AG04449 (cell line): Measurements from ENCODE around the gene WDR48.

Experiments
- CTCF ChIA-PET: fragments of 350-600 bp; formaldehyde crosslinking; extraction: SDS; loops from one replicate; lab custom pipeline; 2021; ENCODE audit warnings: antibody characterized with exemption; lab: Yijun Ruan, JAX
- POLR2A ChIA-PET: fragments of 400-600, 350-600 bp; formaldehyde crosslinking; extraction: SDS; loops from one replicate; lab custom pipeline; 2020; ENCODE audit warnings: antibody characterized with exemption, inconsistent platforms; lab: Yijun Ruan, JAX
- DNase-seq: peaks from one replicate; pipeline ENCODE4 v3.0.0-alpha.2; 2010; ENCODE audit warnings: low read depth, low spot score
- H3K4me3 ChIP-seq: 2 replicates; pipeline ENCODE4 v1.5.1; 2011; ENCODE audit warnings: low read depth, mild to moderate bottlenecking, control low read depth, low read length
- TF ChIP-seq, protein P1 (sequence below): IDR thresholded peaks from one replicate; pipeline ENCODE4 v1.5.1; 2011; ENCODE audit warnings: mild to moderate bottlenecking, moderate library complexity, low read length, control low read depth, inconsistent platforms; ENCODE audit not compliant: insufficient read depth; ENCODE audit errors: missing control alignments

WDR48 gene

DNA sequence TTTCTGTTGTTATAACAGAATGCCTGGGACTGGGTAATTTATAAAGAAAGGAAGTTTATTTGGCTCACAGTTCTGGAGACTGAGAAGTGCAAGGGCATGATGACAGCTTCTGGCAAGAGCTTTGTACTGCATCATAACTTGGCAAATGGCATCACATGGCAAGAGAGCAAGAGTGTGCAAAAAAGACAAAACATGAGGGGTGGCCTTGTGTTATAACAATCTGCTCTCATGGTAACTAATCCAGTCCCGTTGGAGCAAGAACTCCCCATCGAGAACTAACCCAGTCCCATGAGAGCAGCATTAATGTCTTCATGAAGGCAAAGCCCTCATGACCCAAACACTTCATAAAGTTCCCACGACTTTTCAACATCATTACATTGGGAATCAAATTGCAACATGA lies 23.3 kb upstream of the WDR48 start:
- no peak for DNase-seq
- no peak overlapping the region for H3K4me3 ChIP-seq
- POLR2A ChIA-PET = no interaction called here
- CTCF ChIA-PET = interaction anchor here (3.1 to 5.6 kb wide), 2 partner anchors 28 to 508 kb away, joined by 33 to 49 read pairs; no protein-coding TSS in a partner anchor
- TF ChIP-seq, protein P1, sequence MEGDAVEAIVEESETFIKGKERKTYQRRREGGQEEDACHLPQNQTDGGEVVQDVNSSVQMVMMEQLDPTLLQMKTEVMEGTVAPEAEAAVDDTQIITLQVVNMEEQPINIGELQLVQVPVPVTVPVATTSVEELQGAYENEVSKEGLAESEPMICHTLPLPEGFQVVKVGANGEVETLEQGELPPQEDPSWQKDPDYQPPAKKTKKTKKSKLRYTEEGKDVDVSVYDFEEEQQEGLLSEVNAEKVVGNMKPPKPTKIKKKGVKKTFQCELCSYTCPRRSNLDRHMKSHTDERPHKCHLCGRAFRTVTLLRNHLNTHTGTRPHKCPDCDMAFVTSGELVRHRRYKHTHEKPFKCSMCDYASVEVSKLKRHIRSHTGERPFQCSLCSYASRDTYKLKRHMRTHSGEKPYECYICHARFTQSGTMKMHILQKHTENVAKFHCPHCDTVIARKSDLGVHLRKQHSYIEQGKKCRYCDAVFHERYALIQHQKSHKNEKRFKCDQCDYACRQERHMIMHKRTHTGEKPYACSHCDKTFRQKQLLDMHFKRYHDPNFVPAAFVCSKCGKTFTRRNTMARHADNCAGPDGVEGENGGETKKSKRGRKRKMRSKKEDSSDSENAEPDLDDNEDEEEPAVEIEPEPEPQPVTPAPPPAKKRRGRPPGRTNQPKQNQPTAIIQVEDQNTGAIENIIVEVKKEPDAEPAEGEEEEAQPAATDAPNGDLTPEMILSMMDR = no peak

DNA sequence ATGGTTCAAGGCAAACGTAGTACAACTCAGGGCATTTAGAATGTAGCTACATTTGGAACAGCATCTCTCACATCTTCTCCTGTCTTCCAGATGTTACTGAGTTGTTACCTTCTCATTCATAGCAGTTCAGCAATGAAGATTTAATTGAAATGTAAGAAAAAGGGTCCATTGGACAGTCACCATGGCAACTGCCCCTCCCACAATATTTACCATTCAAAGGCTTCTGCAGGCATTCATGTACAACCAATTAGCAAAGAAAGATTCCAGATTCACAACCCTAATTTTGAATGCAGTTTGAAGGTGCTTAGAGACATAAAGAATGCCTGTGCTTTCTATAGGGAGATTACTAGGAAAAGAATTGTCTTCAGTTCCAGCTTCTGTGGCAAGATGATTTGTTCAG lies 22.3 kb upstream of the WDR48 start:
- CTCF ChIA-PET = interaction anchor here (1.0 to 5.6 kb wide), 15 partner anchors 9 to 534 kb away, joined by 3 to 49 read pairs (median 5); no protein-coding TSS in a partner anchor
- H3K4me3 ChIP-seq = no peak overlapping the region
- TF ChIP-seq, protein P1 = no peak
- POLR2A ChIA-PET = interaction anchor here (0.6 kb wide), 1 partner anchor 8 kb away, joined by 3 read pairs; no protein-coding TSS in a partner anchor
- DNase-seq = no peak

DNA sequence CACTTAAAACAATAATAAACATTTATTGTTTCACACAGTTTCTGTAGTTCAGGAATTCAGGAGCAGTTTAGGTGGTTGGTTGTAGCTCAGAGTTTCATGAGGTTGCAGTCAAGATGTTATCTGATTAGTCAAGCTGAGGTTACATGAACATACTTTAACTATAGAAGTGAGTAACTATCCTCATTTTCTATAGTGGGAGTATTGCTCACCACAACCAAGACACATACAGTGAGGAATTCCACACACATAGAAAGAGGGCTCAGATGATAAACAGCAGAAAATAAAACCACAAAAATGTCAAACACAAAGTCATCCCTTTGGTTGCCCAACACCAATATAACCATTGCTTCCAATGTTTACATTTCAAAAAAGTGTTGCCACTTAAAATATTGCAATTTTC lies 13.7 kb upstream of the WDR48 start:
- peak; percentile 84 for DNase-seq
- ChIA-PET CTCF (interaction anchor here (1.2 to 2.7 kb wide), 2 partner anchors 8 to 39 kb away, joined by 4 to 8 read pairs; no protein-coding TSS in a partner anchor), POLR2A (interaction anchor here (0.7 kb wide), 1 partner anchor 9 kb away, joined by 3 read pairs; no protein-coding TSS in a partner anchor)
- TF ChIP-seq, protein P1 = no peak
- H3K4me3 ChIP-seq = no peak overlapping the region

DNA sequence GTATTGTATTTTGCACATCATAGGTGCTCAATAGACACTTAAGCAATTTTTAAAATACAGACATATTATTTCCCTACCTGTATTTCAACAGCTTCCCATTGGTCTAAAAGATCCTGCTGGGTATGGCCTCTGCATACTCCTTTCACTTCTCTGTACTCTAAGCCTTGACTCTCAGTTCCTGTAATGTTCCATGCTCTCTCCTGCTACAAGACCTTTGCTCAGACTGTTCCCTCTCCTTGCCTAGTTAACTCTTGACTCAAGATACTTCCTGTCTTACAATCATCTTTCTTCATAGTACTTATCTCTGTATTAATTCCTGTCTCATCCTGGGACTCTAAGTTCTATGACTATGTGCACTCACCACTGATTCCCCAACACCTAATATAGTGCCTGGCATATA lies 1.8 kb upstream of the WDR48 start:
- TF ChIP-seq, protein P1 = no peak
- POLR2A ChIA-PET = no interaction called here
- DNase-seq = no peak
- CTCF ChIA-PET = interaction anchor here (1.3 kb wide), 1 partner anchor 15 kb away, joined by 4 read pairs; no protein-coding TSS in a partner anchor
- no peak overlapping the region for H3K4me3 ChIP-seq

DNA sequence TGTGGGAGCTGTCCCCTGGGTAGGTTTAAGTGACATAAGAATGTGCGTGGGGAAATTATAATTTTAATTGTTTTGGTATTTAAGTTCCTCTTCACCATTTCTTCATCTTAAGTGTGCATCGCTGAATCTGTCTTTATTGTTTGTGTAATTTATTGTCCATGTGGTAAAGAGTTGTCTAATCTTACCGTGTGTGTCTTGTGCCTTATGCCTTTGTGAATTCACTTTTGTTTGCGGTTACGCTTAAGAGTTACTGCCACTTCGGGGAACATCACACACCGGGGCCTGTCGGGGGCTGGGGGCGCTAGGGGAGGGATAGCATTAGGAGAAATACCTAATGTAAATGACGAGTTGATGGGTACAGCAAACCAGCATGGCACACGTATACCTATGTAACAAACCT lies 767 bp downstream of the WDR48 start:
- POLR2A ChIA-PET = no interaction called here
- peak overlapping the region; percentile 77 for H3K4me3 ChIP-seq
- DNase-seq = no peak
- TF ChIP-seq, protein P1 = no peak
- CTCF ChIA-PET = interaction anchor here (0.5 kb wide), 1 partner anchor 238 kb away, joined by 3 read pairs; no protein-coding TSS in a partner anchor

DNA sequence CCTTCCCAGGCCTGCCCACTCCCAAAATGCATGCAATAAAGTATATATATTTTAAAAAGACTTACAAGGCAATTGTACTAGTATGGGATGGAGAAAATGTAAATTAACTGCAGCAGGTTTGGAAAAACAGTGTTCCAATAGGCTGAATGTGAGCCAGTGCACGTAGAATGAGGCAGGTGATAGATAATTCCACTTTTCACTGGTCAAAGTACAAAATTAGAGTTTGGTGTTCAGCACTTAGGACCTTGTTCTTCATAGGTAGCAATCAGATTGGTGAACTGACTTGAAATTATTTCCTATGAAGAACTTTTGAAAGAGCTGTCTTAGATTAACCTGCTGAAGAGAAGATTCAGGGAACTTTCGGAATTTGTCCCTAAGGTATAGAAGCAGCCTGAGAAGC lies 1.9 kb downstream of the WDR48 start:
- CTCF ChIA-PET = interaction anchor here (1.0 kb wide), 1 partner anchor 12 kb away, joined by 5 read pairs; no protein-coding TSS in a partner anchor
- H3K4me3 ChIP-seq = no peak overlapping the region
- no peak for DNase-seq
- POLR2A ChIA-PET = no interaction called here
- TF ChIP-seq, protein P1 = no peak
